ENCODE results near the gene COL15A1. TPM values are rescaled to one million over a fixed set of nuclear protein-coding genes. Genes with fewer than 3 reads are reported as not detected.

The COL15A1 gene
- total RNA-seq, 1 experiment from 2014 or later, result 0.04 TPM

DNA sequence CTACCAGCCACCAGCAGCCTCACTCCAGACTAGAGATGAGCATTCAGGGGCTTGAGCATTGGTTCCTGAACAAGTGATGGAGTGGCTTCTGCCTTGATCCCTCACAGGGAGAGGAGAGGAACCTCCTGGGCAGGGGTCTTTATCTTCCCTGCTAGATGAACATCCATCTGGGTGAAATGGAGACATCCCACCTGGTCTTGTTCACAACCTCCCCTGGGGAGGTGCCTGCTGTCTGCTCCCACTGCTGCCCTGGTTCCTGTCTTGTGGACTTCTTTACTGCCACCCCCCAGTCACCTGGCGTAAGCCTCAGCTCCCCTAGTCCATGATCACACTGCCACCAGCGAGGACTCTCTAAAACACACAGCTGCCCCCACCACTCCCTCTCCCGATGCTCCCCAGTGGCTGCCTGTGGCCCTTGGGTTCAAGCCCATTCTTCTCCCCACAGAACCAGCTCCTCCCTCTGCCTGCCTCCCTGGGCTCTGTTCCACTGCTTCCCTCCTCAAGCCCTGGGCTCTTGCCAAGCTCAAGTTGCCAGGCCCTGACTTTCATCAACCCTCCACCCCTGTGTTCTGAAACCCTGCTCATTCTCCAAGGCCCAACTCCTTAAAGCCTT, 51.5 kb downstream of the COL15A1 start:
- no TSS peak for BruUV-seq (replicated peaks)
- H3K4me1 ChIP-seq (ENCODE audit: insufficient read depth, low read length, poor library complexity, severe bottlenecking), result no peaks in the 10 kb centered on the region
- no peak overlapping the region for H3K4me3 ChIP-seq (ENCODE audit: low read depth, low read length, poor library complexity, severe bottlenecking)
- no peaks in the 10 kb centered on the region for H3K9me3 ChIP-seq (ENCODE audit: low read depth, low read length, poor library complexity, severe bottlenecking)
- TF ChIP-seq CTCF (conservative IDR thresholded peaks at IDR 0.05; ENCODE audit: low read depth, low read length), result no peak
- no peak for TF ChIP-seq EZH2 (IDR thresholded peaks at IDR 0.05; ENCODE audit: borderline replicate concordance, low read depth, low read length, poor library complexity, severe bottlenecking)
- no peak for DNase-seq (ENCODE audit: low spot score)
- CTCF ChIA-PET, result no interaction called here
- peaks cover 4% of the 10 kb centered on the region for H3K27me3 ChIP-seq (replicated peaks; ENCODE audit: insufficient read depth, low read depth, low read length, poor library complexity)
- H3K27ac ChIP-seq (ENCODE audit: low read depth, low read length, poor library complexity, severe bottlenecking), result no peak overlapping the region
- no peaks in the 10 kb centered on the region for H3K36me3 ChIP-seq (ENCODE audit: insufficient read depth, low read length, poor library complexity, severe bottlenecking)
- POLR2A ChIA-PET (ENCODE audit: low non-redundant PET), result no interaction called here
- intact Hi-C loops (cut with micrococcal nuclease; ENCODE audit: unreplicated experiment), result loop anchor here (5.0 kb wide), 1 partner anchor 133 kb away; no protein-coding TSS in a partner anchor

- POLR2A ChIA-PET (ENCODE audit: low non-redundant PET), result no interaction called here
- no TSS peak for BruUV-seq (replicated peaks)
- CTCF ChIA-PET, result no interaction called here
- H3K4me3 ChIP-seq (ENCODE audit: low read depth, low read length, poor library complexity, severe bottlenecking), result no peak overlapping the region
- no peak for DNase-seq (ENCODE audit: low spot score)
- H3K27me3 ChIP-seq (replicated peaks; ENCODE audit: insufficient read depth, low read depth, low read length, poor library complexity), result peaks cover 4% of the 10 kb centered on the region
- no peak overlapping the region for H3K27ac ChIP-seq (ENCODE audit: low read depth, low read length, poor library complexity, severe bottlenecking)
- H3K36me3 ChIP-seq (ENCODE audit: insufficient read depth, low read length, poor library complexity, severe bottlenecking), result no peaks in the 10 kb centered on the region
- H3K4me1 ChIP-seq (ENCODE audit: insufficient read depth, low read length, poor library complexity, severe bottlenecking), result no peaks in the 10 kb centered on the region
- no peaks in the 10 kb centered on the region for H3K9me3 ChIP-seq (ENCODE audit: low read depth, low read length, poor library complexity, severe bottlenecking)
- intact Hi-C loops (cut with micrococcal nuclease; ENCODE audit: unreplicated experiment), result loop anchor here (5.0 kb wide), 1 partner anchor 134 kb away; no protein-coding TSS in a partner anchor
- no peak for TF ChIP-seq CTCF (conservative IDR thresholded peaks at IDR 0.05; ENCODE audit: low read depth, low read length)
Measured at GRCh38 chr9:98995971-98996504, 52.3 kb downstream of the COL15A1 start.

DNA sequence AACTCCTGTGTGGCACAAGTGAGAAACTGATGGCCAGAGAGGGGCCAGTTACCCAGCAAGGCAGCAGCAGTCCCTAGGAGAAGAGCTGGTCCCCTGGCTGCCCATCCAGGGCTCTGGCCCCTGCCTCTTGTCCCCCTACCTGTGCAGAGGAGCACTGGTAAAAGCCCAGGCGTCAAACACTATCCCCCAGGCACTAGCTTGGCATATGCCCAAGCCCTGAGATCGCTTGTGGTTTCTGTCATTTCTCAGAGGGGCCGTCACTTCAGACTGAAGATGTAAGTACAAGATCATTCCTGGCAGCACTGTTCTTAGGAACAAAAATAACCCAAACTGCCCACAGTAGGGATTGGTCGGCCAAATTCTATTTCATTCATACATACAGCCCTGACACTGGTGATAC, 53.9 kb downstream of the COL15A1 start:
- Histone ChIP-seq H3K4me3 (ENCODE audit: low read depth, low read length, poor library complexity, severe bottlenecking) (no peak overlapping the region), H3K9me3 (ENCODE audit: low read depth, low read length, poor library complexity, severe bottlenecking) (no peaks in the 10 kb centered on the region), H3K36me3 (ENCODE audit: insufficient read depth, low read length, poor library complexity, severe bottlenecking) (no peaks in the 10 kb centered on the region), H3K27me3 (replicated peaks; ENCODE audit: insufficient read depth, low read depth, low read length, poor library complexity) (peaks cover 7% of the 10 kb centered on the region), H3K27ac (ENCODE audit: low read depth, low read length, poor library complexity, severe bottlenecking) (no peak overlapping the region), H3K4me1 (ENCODE audit: insufficient read depth, low read length, poor library complexity, severe bottlenecking) (no peaks in the 10 kb centered on the region)
- POLR2A ChIA-PET (ENCODE audit: low non-redundant PET), result no interaction called here
- TF ChIP-seq EZH2 (IDR thresholded peaks at IDR 0.05; ENCODE audit: borderline replicate concordance, low read depth, low read length, poor library complexity, severe bottlenecking) (no peak), CTCF (conservative IDR thresholded peaks at IDR 0.05; ENCODE audit: low read depth, low read length) (no peak)
- intact Hi-C loops (cut with micrococcal nuclease; ENCODE audit: unreplicated experiment), result loop anchor here (5.0 kb wide), 1 partner anchor 135 kb away; no protein-coding TSS in a partner anchor
- BruUV-seq (replicated peaks), result no TSS peak
- CTCF ChIA-PET, result no interaction called here
- no peak for DNase-seq (ENCODE audit: low spot score)

Data from A673 (cell line).